ENCODE data around the gene TSFM.
A peak's percentile ranks its signal among the peaks of the same experiment; 100 is the strongest.
"Not testable (repeated sequence)": the region's sequence is repeated elsewhere in the genome, so short reads cannot be mapped to it uniquely, and the experiment has no call there.

The TSFM gene

GRCh38 chr12:57761391-57761998 lies 21.1 kb upstream of the TSFM start:
- FAIRE-seq (no peak), DNase-seq (ENCODE audit: insufficient read length, low spot score) (no peak)

GRCh38 chr12:57762463-57762862 lies 20.1 kb upstream of the TSFM start:
- DNase-seq (ENCODE audit: insufficient read length, low spot score) (no peak), FAIRE-seq (no peak)

- FAIRE-seq = no peak
- no peak for DNase-seq (ENCODE audit: insufficient read length, low spot score)
These were observed 18.5 kb upstream of the TSFM start for GRCh38 chr12:57763881-57764661.

- no peak for FAIRE-seq
- no peak for DNase-seq (ENCODE audit: insufficient read length, low spot score)
These were observed 18.0 kb upstream of the TSFM start for GRCh38 chr12:57764662-57765002.

- peak; percentile 47 for FAIRE-seq
These were observed 17.4 kb upstream of the TSFM start for GRCh38 chr12:57765003-57765697.

GRCh38 chr12:57765698-57766463 lies 16.7 kb upstream of the TSFM start:
- FAIRE-seq (no peak), DNase-seq (ENCODE audit: insufficient read length, low spot score) (no peak)

More at GRCh38 chr12:57765003-57765697, 17.4 kb upstream of the TSFM start:
- no peak for DNase-seq (ENCODE audit: insufficient read length, low spot score)

- FAIRE-seq (no peak), DNase-seq (ENCODE audit: insufficient read length, low spot score) (no peak)
These were observed 15.9 kb upstream of the TSFM start, which contains the start of gene CYP27B1 for GRCh38 chr12:57766464-57767304. CYP27B1 (minus strand) TSS chr12:57767078; CDS start chr12:57767041, 37 bp downstream.

GRCh38 chr12:57767305-57767698 lies 15.3 kb upstream of the TSFM start:
- DNase-seq (ENCODE audit: insufficient read length, low spot score) = no peak
- FAIRE-seq = no peak

- DNase-seq (ENCODE audit: insufficient read length, low spot score) (no peak), FAIRE-seq (no peak)
These were observed 14.7 kb upstream of the TSFM start for GRCh38 chr12:57767876-57768275.

- FAIRE-seq = no peak
- no peak for DNase-seq (ENCODE audit: insufficient read length, low spot score)
These were observed 13.0 kb upstream of the TSFM start for GRCh38 chr12:57769594-57769993.

- DNase-seq (ENCODE audit: insufficient read length, low spot score) (no peak), FAIRE-seq (no peak)
These were observed 11.9 kb upstream of the TSFM start for GRCh38 chr12:57770734-57771133.

- DNase-seq (ENCODE audit: insufficient read length, low spot score) = peak; percentile 78
These were observed 11.2 kb upstream of the TSFM start for GRCh38 chr12:57771236-57771872.

GRCh38 chr12:57771873-57772428 lies 10.6 kb upstream of the TSFM start, which contains the start of gene METTL1:
METTL1 (minus strand) TSS chr12:57772105; CDS start chr12:57772083, 22 bp downstream.
- DNase-seq (ENCODE audit: insufficient read length, low spot score) (peak; percentile 92), FAIRE-seq (peak; percentile 94)

More at GRCh38 chr12:57771236-57771872, 11.2 kb upstream of the TSFM start:
- FAIRE-seq = no peak

- no peak for DNase-seq (ENCODE audit: insufficient read length, low spot score)
- FAIRE-seq = peak; percentile 65
These were observed 9.9 kb upstream of the TSFM start, which contains the start of gene EEF1AKMT3 for GRCh38 chr12:57772429-57773322. EEF1AKMT3 (plus strand) TSS chr12:57772614; CDS start chr12:57772725, 111 bp downstream.

GRCh38 chr12:57774634-57775033 lies 8.0 kb upstream of the TSFM start:
- DNase-seq (ENCODE audit: insufficient read length, low spot score); FAIRE-seq: not testable (repeated sequence)

- DNase-seq (ENCODE audit: insufficient read length, low spot score) (no peak), FAIRE-seq (no peak)
These were observed 7.5 kb upstream of the TSFM start for GRCh38 chr12:57775044-57775443.

GRCh38 chr12:57775563-57776246 lies 6.9 kb upstream of the TSFM start:
- no peak for DNase-seq (ENCODE audit: insufficient read length, low spot score)

More at GRCh38 chr12:57775563-57776246, 6.9 kb upstream of the TSFM start:
- FAIRE-seq = no peak

Measured in GM19239 (cell line).